Liver (tissue), 9 donors: ENCODE results near the gene EXOC7. TPM values are rescaled to one million over a fixed set of nuclear protein-coding genes. Genes with fewer than 3 reads are reported as not detected.

ENCODE experiments used
- DNase-seq: peaks from one replicate; pipeline ENCODE4 v3.0.0-alpha.2; 2017; ENCODE audit warnings: low spot score
- H3K27ac ChIP-seq, 2 donors: one replicate each; pipeline ENCODE4 v1.7.0; 2013; ENCODE audit warnings: inconsistent platforms in 2 of 2, low read length in 2 of 2, control low read depth in 1 of 2, low read depth in 1 of 2, mild to moderate bottlenecking in 1 of 2
- H3K27me3 ChIP-seq, 4 donors: one replicate each; pipeline versions ENCODE4 v1.6.1 to v1.7.0; 2013; ENCODE audit warnings: low read length in 3 of 4, inconsistent platforms in 1 of 4, mild to moderate bottlenecking in 1 of 4, moderate library complexity in 1 of 4; ENCODE audit not compliant: control insufficient read depth in 4 of 4, insufficient read depth in 4 of 4
- H3K36me3 ChIP-seq, 4 donors: one replicate each; pipeline versions ENCODE4 v1.6.1 to v1.7.0; 2013; ENCODE audit warnings: low read length in 3 of 4, mild to moderate bottlenecking in 3 of 4, low read depth in 1 of 4, moderate library complexity in 1 of 4; ENCODE audit not compliant: control insufficient read depth in 4 of 4, insufficient read depth in 3 of 4
- H3K4me1 ChIP-seq, 4 donors: one replicate each; pipeline versions ENCODE4 v1.6.1 to v1.7.0; 2013; ENCODE audit warnings: low read length in 3 of 4, mild to moderate bottlenecking in 3 of 4, moderate library complexity in 1 of 4; ENCODE audit not compliant: control insufficient read depth in 4 of 4, insufficient read depth in 4 of 4
- H3K4me3 ChIP-seq, 3 donors: one replicate each; pipeline versions ENCODE4 v1.6.1 to v1.7.0; 2013; ENCODE audit warnings: low read length in 3 of 3, control low read depth in 1 of 3, low read depth in 1 of 3, mild to moderate bottlenecking in 1 of 3
- H3K9ac ChIP-seq, 2 donors: one replicate each; pipeline ENCODE4 v1.7.0; 2013; ENCODE audit warnings: low read length in 2 of 2, mild to moderate bottlenecking in 2 of 2, moderate library complexity in 2 of 2, control low read depth in 1 of 2, low read depth in 1 of 2
- H3K9me3 ChIP-seq, 4 donors: one replicate each; pipeline versions ENCODE4 v1.6.1 to v1.7.0; 2013; ENCODE audit warnings: low read length in 3 of 4; ENCODE audit not compliant: control insufficient read depth in 4 of 4
- EGR1 ChIP-seq, 2 donors: IDR thresholded peaks; 2 replicates each; pipeline ENCODE4 v1.6.1; 2016 to 2018; ENCODE audit warnings: antibody characterized with exemption in 2 of 2, low read depth in 2 of 2
- FOXA1 ChIP-seq: IDR thresholded peaks from 2 replicates; pipeline ENCODE4 v1.6.1; 2016; ENCODE audit warnings: antibody characterized with exemption
- FOXA2 ChIP-seq: IDR thresholded peaks from 2 replicates; pipeline ENCODE4 v1.6.1; 2016; ENCODE audit warnings: antibody characterized with exemption
- GABPA ChIP-seq, 2 donors: IDR thresholded peaks in 1 of 2; conservative IDR thresholded peaks in 1 of 2; 2 replicates each; pipeline ENCODE4 v1.6.1; 2016; ENCODE audit warnings: antibody characterized with exemption in 2 of 2, mild to moderate bottlenecking in 1 of 2, moderate library complexity in 1 of 2
- HNF4A ChIP-seq, 2 donors: conservative IDR thresholded peaks; 2 replicates each; pipeline ENCODE4 v1.6.1; 2016; ENCODE audit warnings: antibody characterized with exemption in 2 of 2, mild to moderate bottlenecking in 2 of 2
- HNF4G ChIP-seq: IDR thresholded peaks from 2 replicates; pipeline ENCODE4 v1.6.1; 2016; ENCODE audit warnings: antibody characterized with exemption
- JUND ChIP-seq, 2 donors: IDR thresholded peaks; 2 replicates each; pipeline ENCODE4 v1.6.1; 2016; ENCODE audit warnings: antibody characterized with exemption in 2 of 2
- NR2F2 ChIP-seq: IDR thresholded peaks from 2 replicates; pipeline ENCODE4 v1.6.1; 2016; ENCODE audit warnings: antibody characterized with exemption
- RAD21 ChIP-seq, 2 donors: IDR thresholded peaks; 2 replicates each; pipeline ENCODE4 v1.6.1; 2016; ENCODE audit warnings: antibody characterized with exemption in 2 of 2, mild to moderate bottlenecking in 2 of 2
- RXRA ChIP-seq, 2 donors: IDR thresholded peaks; 2 replicates each; pipeline ENCODE4 v1.6.1; 2017 to 2018; ENCODE audit warnings: antibody characterized with exemption in 2 of 2, mild to moderate bottlenecking in 1 of 2
- YY1 ChIP-seq: IDR thresholded peaks from 2 replicates; pipeline ENCODE4 v1.6.1; 2016; ENCODE audit warnings: antibody characterized with exemption, mild to moderate bottlenecking
- WGBS: extraction: QIAGEN DNeasy Blood & Tissue Kit; methylation state at CpG from one replicate; pipeline ENCODE4 v1.1.7; 2013; 5-methylcytosine and 5-hydroxymethylcytosine counted together
- polyA plus RNA-seq, 2 donors: library from polyadenylated mRNA; stranded (reverse) in 1 of 2; unstranded in 1 of 2; fragments of 200-250 nt in 1 of 2; fragments of >200 nt in 1 of 2; fragmentation: Nextera tagmentation in 1 of 2; extraction: Ambion mirVana in 1 of 2; gene quantifications; one replicate each; pipeline versions ENCODE4 v1.2.1 to v1.2.3, GENCODE V29; 2013 to 2015
- total RNA-seq, 2 donors: library from RNA; depleted of rRNA; stranded (reverse); fragments of >200 nt; gene quantifications; one replicate each; pipeline ENCODE4 v1.2.3, GENCODE V29; 2014
- TF ChIP-seq, protein P1 (sequence below): IDR thresholded peaks from 2 replicates; pipeline ENCODE4 v1.6.1; 2016; ENCODE audit warnings: antibody characterized with exemption, mild to moderate bottlenecking
- TF ChIP-seq, protein P2 (sequence below): IDR thresholded peaks from 2 replicates; pipeline ENCODE4 v1.6.1; 2016; ENCODE audit warnings: antibody characterized with exemption
- TF ChIP-seq, protein P3 (sequence below): IDR thresholded peaks from 2 replicates; pipeline ENCODE4 v1.6.1; 2016; ENCODE audit warnings: antibody characterized with exemption
- donor health status: healthy.
- donor health status: healthy.
- donor health status: healthy.
- donor health status: healthy.
- donor health status: healthy.

Gene EXOC7
- total and polyA plus RNA-seq, 4 donors, result 28.0 to 64.8 (median 38.2) TPM

DNA sequence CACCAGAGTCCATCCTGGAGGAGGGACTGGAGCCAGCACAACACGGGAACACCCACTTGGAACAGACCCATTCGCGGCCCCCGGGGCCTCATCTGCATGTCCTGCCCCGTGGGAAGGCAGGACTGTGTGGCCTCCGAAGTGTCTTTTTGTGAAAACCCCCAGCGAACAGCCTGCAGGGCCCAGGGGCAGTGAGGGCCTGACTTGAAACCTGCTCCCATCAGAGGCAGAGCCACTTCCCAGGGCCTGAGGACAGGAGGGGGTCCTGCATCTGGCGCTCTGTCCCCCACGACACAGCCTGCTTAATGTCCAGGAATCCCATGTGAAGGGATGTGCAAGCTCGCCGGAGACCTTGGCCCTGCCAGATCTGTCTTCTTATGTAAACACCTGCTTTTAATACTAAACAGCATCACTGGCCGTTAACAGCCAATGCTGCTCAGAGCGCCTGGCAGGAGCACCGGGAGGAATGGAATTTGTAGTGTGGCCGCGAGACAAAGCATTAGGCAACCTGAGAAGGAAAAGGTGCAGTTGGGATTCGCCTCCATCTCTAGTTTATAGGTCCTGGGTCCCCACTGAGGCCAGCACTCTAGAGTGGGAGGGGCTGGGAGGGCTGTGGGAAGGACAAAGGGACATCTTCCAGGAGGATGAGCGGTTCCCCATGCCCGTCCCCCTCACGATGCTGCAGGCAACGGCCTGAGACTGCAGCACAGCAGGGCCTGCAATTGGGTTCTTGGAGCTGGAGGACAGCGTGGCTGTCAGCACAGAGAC, 66.9 kb downstream of the EXOC7 start:
- no peaks in the 10 kb centered on the region for H3K27me3 ChIP-seq
- no peak overlapping the region for H3K27ac ChIP-seq
- H3K9me3 ChIP-seq, result no peaks in the 10 kb centered on the region
- peaks cover 6 to 42% (median 33%) of the 10 kb centered on the region in 4 donors for H3K36me3 ChIP-seq
- whole genome bisulfite sequencing, result 51% methylated on average over 22 of the region's 22 CpGs
- no peak for DNase-seq
- no peak overlapping the region for H3K9ac ChIP-seq
- TF ChIP-seq, protein P1, sequence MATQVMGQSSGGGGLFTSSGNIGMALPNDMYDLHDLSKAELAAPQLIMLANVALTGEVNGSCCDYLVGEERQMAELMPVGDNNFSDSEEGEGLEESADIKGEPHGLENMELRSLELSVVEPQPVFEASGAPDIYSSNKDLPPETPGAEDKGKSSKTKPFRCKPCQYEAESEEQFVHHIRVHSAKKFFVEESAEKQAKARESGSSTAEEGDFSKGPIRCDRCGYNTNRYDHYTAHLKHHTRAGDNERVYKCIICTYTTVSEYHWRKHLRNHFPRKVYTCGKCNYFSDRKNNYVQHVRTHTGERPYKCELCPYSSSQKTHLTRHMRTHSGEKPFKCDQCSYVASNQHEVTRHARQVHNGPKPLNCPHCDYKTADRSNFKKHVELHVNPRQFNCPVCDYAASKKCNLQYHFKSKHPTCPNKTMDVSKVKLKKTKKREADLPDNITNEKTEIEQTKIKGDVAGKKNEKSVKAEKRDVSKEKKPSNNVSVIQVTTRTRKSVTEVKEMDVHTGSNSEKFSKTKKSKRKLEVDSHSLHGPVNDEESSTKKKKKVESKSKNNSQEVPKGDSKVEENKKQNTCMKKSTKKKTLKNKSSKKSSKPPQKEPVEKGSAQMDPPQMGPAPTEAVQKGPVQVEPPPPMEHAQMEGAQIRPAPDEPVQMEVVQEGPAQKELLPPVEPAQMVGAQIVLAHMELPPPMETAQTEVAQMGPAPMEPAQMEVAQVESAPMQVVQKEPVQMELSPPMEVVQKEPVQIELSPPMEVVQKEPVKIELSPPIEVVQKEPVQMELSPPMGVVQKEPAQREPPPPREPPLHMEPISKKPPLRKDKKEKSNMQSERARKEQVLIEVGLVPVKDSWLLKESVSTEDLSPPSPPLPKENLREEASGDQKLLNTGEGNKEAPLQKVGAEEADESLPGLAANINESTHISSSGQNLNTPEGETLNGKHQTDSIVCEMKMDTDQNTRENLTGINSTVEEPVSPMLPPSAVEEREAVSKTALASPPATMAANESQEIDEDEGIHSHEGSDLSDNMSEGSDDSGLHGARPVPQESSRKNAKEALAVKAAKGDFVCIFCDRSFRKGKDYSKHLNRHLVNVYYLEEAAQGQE, result no peak
- TF ChIP-seq, protein P2, sequence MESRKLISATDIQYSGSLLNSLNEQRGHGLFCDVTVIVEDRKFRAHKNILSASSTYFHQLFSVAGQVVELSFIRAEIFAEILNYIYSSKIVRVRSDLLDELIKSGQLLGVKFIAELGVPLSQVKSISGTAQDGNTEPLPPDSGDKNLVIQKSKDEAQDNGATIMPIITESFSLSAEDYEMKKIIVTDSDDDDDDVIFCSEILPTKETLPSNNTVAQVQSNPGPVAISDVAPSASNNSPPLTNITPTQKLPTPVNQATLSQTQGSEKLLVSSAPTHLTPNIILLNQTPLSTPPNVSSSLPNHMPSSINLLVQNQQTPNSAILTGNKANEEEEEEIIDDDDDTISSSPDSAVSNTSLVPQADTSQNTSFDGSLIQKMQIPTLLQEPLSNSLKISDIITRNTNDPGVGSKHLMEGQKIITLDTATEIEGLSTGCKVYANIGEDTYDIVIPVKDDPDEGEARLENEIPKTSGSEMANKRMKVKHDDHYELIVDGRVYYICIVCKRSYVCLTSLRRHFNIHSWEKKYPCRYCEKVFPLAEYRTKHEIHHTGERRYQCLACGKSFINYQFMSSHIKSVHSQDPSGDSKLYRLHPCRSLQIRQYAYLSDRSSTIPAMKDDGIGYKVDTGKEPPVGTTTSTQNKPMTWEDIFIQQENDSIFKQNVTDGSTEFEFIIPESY, result no peak
- TF ChIP-seq EGR1 (IDR thresholded peaks at IDR 0.05; ENCODE audit: low read depth in 2 of 2), result no peak
- no peak for TF ChIP-seq HNF4A (conservative IDR thresholded peaks at IDR 0.05)
- no peak for TF ChIP-seq GABPA (IDR thresholded peaks at IDR 0.05 in 1 of 2, conservative IDR thresholded peaks at IDR 0.05 in 1 of 2)
- TF ChIP-seq NR2F2, result no peak
- TF ChIP-seq JUND (IDR thresholded peaks at IDR 0.05), result no peak
- peak; percentile 76 for TF ChIP-seq FOXA2
- no peak overlapping the region for H3K4me3 ChIP-seq
- H3K4me1 ChIP-seq, result peaks cover 0 to 2% (median 0%) of the 10 kb centered on the region in 4 donors

DNA sequence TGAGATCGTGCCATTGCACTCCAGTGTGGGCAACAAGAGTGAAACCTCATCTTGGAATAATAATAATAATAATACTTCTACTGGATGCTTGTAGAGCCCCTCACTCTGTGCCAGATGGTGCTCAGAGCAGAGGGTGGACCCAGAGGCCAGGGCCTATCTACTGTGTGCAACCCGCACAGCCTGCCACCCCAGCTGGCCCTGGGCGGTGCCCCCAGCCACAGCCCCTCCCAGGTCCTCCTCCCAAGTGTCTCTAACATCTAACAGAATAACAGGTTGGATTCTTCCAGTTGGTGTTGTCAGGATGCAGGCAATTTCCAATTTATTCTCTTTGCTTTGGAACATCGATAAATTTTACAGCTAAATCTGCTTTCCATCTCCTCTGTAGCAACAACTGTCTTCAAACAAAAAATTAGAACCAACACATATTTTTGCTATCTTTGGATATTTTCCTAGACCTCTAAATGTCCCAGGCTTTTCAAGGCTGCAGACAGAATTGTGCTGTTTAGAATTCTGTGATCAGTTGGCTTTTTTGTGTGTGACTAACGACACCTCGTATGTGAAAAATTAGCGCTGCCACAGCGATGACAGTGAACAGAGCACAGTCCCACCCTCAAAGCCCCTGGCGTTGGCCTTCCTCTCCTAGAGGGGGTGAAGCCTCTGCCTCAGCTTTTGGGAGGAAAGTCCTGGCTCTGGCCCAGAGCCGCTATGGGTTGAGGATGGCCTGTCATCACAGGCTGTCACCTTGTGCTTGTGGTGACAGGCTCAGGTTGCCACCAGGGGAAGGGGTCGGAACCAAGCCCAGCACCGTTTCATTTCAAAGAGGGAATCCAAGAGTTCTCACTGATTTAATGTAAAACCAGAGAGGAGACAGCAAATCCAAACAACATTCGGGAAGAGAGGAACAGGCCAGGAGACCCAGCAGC, 68.9 kb downstream of the EXOC7 start:
- WGBS, result 92% methylated on average over 13 of the region's 13 CpGs
- DNase-seq, result peak; percentile 82
- Histone ChIP-seq H3K27ac (no peak overlapping the region), H3K9ac (no peak overlapping the region), H3K9me3 (no peaks in the 10 kb centered on the region), H3K36me3 (peaks cover 2 to 22% (median 14%) of the 10 kb centered on the region in 4 donors), H3K4me1 (peaks cover 0 to 2% (median under 1%) of the 10 kb centered on the region in 4 donors), H3K27me3 (no peaks in the 10 kb centered on the region), H3K4me3 (no peak overlapping the region)
- TF ChIP-seq, protein P1, result no peak
- TF ChIP-seq RXRA (IDR thresholded peaks at IDR 0.05), result no peak
- TF ChIP-seq, protein P2, result no peak
- no peak for TF ChIP-seq YY1
- no peak for TF ChIP-seq EGR1 (IDR thresholded peaks at IDR 0.05; ENCODE audit: low read depth in 2 of 2)
- TF ChIP-seq, protein P3, sequence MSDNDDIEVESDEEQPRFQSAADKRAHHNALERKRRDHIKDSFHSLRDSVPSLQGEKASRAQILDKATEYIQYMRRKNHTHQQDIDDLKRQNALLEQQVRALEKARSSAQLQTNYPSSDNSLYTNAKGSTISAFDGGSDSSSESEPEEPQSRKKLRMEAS, result no peak
- no peak for TF ChIP-seq FOXA1
- no peak for TF ChIP-seq HNF4G
- no peak for TF ChIP-seq JUND (IDR thresholded peaks at IDR 0.05)
- TF ChIP-seq RAD21 (IDR thresholded peaks at IDR 0.05), result no peak
